H9 (cell line): Measurements from ENCODE around the gene GCLC. TPM values are rescaled to one million over a fixed set of nuclear protein-coding genes. Genes with fewer than 3 reads are reported as not detected.

ENCODE experiments used
- DNase-seq: peaks from one replicate; pipeline ENCODE4 v3.0.0-alpha.2; 2017
- H2AFZ ChIP-seq: one replicate; pipeline ENCODE4 v1.6.1; 2013; ENCODE audit warnings: mild to moderate bottlenecking, low read length, control low read depth, moderate library complexity
- H2AK5ac ChIP-seq: 2 replicates; pipeline ENCODE4 v1.6.1; 2013; ENCODE audit warnings: low read length, control low read depth, mixed read lengths; ENCODE audit not compliant: insufficient read length
- H2BK120ac ChIP-seq: one replicate; pipeline ENCODE4 v1.6.1; 2013; ENCODE audit warnings: low read depth, mild to moderate bottlenecking, low read length, control low read depth, inconsistent platforms; ENCODE audit not compliant: poor library complexity, severe bottlenecking
- H2BK12ac ChIP-seq: 2 replicates; pipeline ENCODE4 v1.6.1; 2013; ENCODE audit warnings: low read length, control low read depth, mixed read lengths, low read depth; ENCODE audit not compliant: insufficient read length
- H2BK15ac ChIP-seq: 2 replicates; pipeline ENCODE4 v1.6.1; 2013; ENCODE audit warnings: low read depth, low read length, control low read depth
- H2BK20ac ChIP-seq: one replicate; pipeline ENCODE4 v1.6.1; 2013; ENCODE audit warnings: low read depth, mild to moderate bottlenecking, low read length, control low read depth, inconsistent platforms; ENCODE audit not compliant: poor library complexity, severe bottlenecking
- H2BK5ac ChIP-seq: 2 replicates; pipeline ENCODE4 v1.6.1; 2013; ENCODE audit warnings: low read length, control low read depth, mixed read lengths; ENCODE audit not compliant: insufficient read length
- H3K14ac ChIP-seq: 2 replicates; pipeline ENCODE4 v1.6.1; 2013; ENCODE audit warnings: low read length, control low read depth; ENCODE audit not compliant: insufficient read depth
- H3K18ac ChIP-seq: 2 replicates; pipeline ENCODE4 v1.6.1; 2013; ENCODE audit warnings: low read depth, mild to moderate bottlenecking, mixed read lengths, low read length, control low read depth; ENCODE audit not compliant: insufficient read length
- H3K23ac ChIP-seq: 2 replicates; pipeline ENCODE4 v1.6.1; 2013; ENCODE audit warnings: low read length, control low read depth, mixed read lengths, low read depth; ENCODE audit not compliant: insufficient read length
- H3K23me2 ChIP-seq: 2 replicates; pipeline ENCODE4 v1.6.1; 2013; ENCODE audit warnings: low read depth, mild to moderate bottlenecking, mixed read lengths, low read length, control low read depth; ENCODE audit not compliant: insufficient read length, poor library complexity, severe bottlenecking
- H3K27ac ChIP-seq: 2 replicates; pipeline ENCODE4 v1.5.1; 2013; ENCODE audit warnings: low read length, control low read depth, mixed read lengths, low read depth; ENCODE audit not compliant: insufficient read length
- H3K27me3 ChIP-seq: 2 replicates; pipeline ENCODE4 v1.6.1; 2013; ENCODE audit warnings: low read length, control low read depth, inconsistent platforms; ENCODE audit not compliant: insufficient read depth
- H3K4ac ChIP-seq: 2 replicates; pipeline ENCODE4 v1.6.1; 2013; ENCODE audit warnings: low read depth, mild to moderate bottlenecking, control low read depth, inconsistent platforms, low read length, moderate library complexity
- H3K4me1 ChIP-seq: 2 replicates; pipeline ENCODE4 v1.6.1; 2013; ENCODE audit warnings: low read length, control low read depth, inconsistent platforms; ENCODE audit not compliant: insufficient read depth
- H3K4me2 ChIP-seq: 2 replicates; pipeline ENCODE4 v1.6.1; 2013; ENCODE audit warnings: low read length, control low read depth, mixed read lengths; ENCODE audit not compliant: insufficient read length, insufficient read depth
- H3K56ac ChIP-seq: 2 replicates; pipeline ENCODE4 v1.6.1; 2013; ENCODE audit warnings: low read depth, mild to moderate bottlenecking, mixed read lengths, low read length, control low read depth; ENCODE audit not compliant: insufficient read length
- H3K79me1 ChIP-seq: 2 replicates; pipeline ENCODE4 v1.6.1; 2013; ENCODE audit warnings: low read depth, mild to moderate bottlenecking, moderate library complexity, low read length, control low read depth, inconsistent platforms; ENCODE audit not compliant: insufficient read depth, poor library complexity, severe bottlenecking
- H3K79me2 ChIP-seq: 2 replicates; pipeline ENCODE4 v1.6.1; 2013; ENCODE audit warnings: low read length, control low read depth, inconsistent platforms; ENCODE audit not compliant: insufficient read depth
- H3K9ac ChIP-seq: 2 replicates; pipeline ENCODE4 v1.6.1; 2013; ENCODE audit warnings: low read length, control low read depth, mixed read lengths; ENCODE audit not compliant: insufficient read length; ENCODE audit errors: extremely low read depth
- H3K9me3 ChIP-seq: one replicate; pipeline ENCODE4 v1.6.1; 2013; ENCODE audit warnings: low read depth, low read length, inconsistent platforms; ENCODE audit not compliant: control insufficient read depth
- H3T11ph ChIP-seq: one replicate; pipeline ENCODE4 v1.6.1; 2013; ENCODE audit warnings: mild to moderate bottlenecking, low read length, control low read depth, inconsistent platforms
- H4K20me1 ChIP-seq: one replicate; pipeline ENCODE4 v1.6.1; 2013; ENCODE audit not compliant: control insufficient read depth, insufficient read length, insufficient read depth
- H4K5ac ChIP-seq: 2 replicates; pipeline ENCODE4 v1.6.1; 2013; ENCODE audit warnings: low read depth, mild to moderate bottlenecking, mixed read lengths, low read length, control low read depth; ENCODE audit not compliant: insufficient read length
- H4K8ac ChIP-seq: replicated peaks from 2 replicates; pipeline ENCODE4 v1.6.1; 2013; ENCODE audit warnings: low read length, control low read depth, mixed read lengths, low read depth; ENCODE audit not compliant: insufficient read length
- H4K91ac ChIP-seq: 2 replicates; pipeline ENCODE4 v1.6.1; 2013; ENCODE audit warnings: low read depth, mild to moderate bottlenecking, moderate library complexity, mixed read lengths, low read length, control low read depth; ENCODE audit not compliant: insufficient read length
- H3K27ac Mint-ChIP-seq, 3 experiments: 2 replicates in 2 of 3; 3 replicates in 1 of 3; pipeline ENCODE4 v1.8.0; 2020 to 2021; ENCODE audit warnings: mixed read lengths in 3 of 3, mild to moderate bottlenecking in 1 of 3, moderate library complexity in 1 of 3
- H3K27me3 Mint-ChIP-seq: 2 replicates; pipeline ENCODE4 v1.8.0; 2021; ENCODE audit warnings: low read depth, mild to moderate bottlenecking, moderate library complexity, mixed read lengths
- H3K36me3 Mint-ChIP-seq, 3 experiments: 2 replicates in 2 of 3; 3 replicates in 1 of 3; pipeline ENCODE4 v1.8.0; 2020 to 2021; ENCODE audit warnings: low read depth in 3 of 3, mixed read lengths in 3 of 3; ENCODE audit not compliant: insufficient read depth in 1 of 3
- H3K4me1 Mint-ChIP-seq, 2 experiments: 2 replicates each; pipeline ENCODE4 v1.8.0; 2020; ENCODE audit warnings: mixed read lengths in 2 of 2
- H3K4me3 Mint-ChIP-seq, 2 experiments: 2 replicates in 1 of 2; 3 replicates in 1 of 2; pipeline ENCODE4 v1.8.0; 2020 to 2021; ENCODE audit warnings: mild to moderate bottlenecking in 2 of 2, mixed read lengths in 2 of 2, moderate library complexity in 1 of 2
- H3K9me3 Mint-ChIP-seq, 2 experiments: 2 replicates in 1 of 2; 3 replicates in 1 of 2; pipeline ENCODE4 v1.8.0; 2020; ENCODE audit warnings: mild to moderate bottlenecking in 2 of 2, mixed read lengths in 2 of 2, moderate library complexity in 1 of 2
- CTCF ChIP-seq: fragments of 200-600 bp; sonication (generic); conservative IDR thresholded peaks from 3 replicates; pipeline ENCODE4 v1.8.0; 2021; ENCODE audit warnings: antibody characterized with exemption, mild to moderate bottlenecking
- WGBS: extraction: QIAGEN DNeasy Blood & Tissue Kit; methylation state at CpG from one replicate; pipeline ENCODE4 v1.1.7; 2013; ENCODE audit warnings: missing lambda C conversion rate, low lambda C conversion rate, mixed read lengths; ENCODE audit not compliant: insufficient read length; ENCODE audit errors: extremely low coverage; 5-methylcytosine and 5-hydroxymethylcytosine counted together
- total RNA-seq: library from RNA; stranded (reverse); gene quantifications from 2 replicates; pipeline ENCODE4 v1.2.1, GENCODE V29; 2021

GCLC gene
- total RNA-seq, 1 experiment from 2014 or later, result 55.5 TPM

- Histone ChIP-seq H3K9me3 (no peaks in the 10 kb centered on the region), H2BK12ac (no peak overlapping the region), H2BK15ac (no peak overlapping the region), H3K14ac (no peak overlapping the region), H3K18ac (no peak overlapping the region), H3K4me1 (peaks cover 21% of the 10 kb centered on the region), H3K79me2 (no peaks in the 10 kb centered on the region; the same call in 1 of the 2 replicates), H4K8ac (no peak overlapping the region), H3K4ac (no peak overlapping the region), H3K4me2 (no peak overlapping the region), H2BK120ac (no peak overlapping the region), H3K27me3 (no peaks in the 10 kb centered on the region), H2BK5ac (no peak overlapping the region), H4K20me1 (no peaks in the 10 kb centered on the region), H3K9ac (no peak overlapping the region), H4K5ac (no peak overlapping the region), H3T11ph (no peak overlapping the region), H3K79me1 (no peaks in the 10 kb centered on the region), H2AK5ac (no peak overlapping the region), H3K23me2 (no peaks in the 10 kb centered on the region), H2BK20ac (no peak overlapping the region), H2AFZ (no peak overlapping the region), H3K56ac (no peak overlapping the region), H3K27ac (peak overlapping the region; percentile 30), H3K23ac (no peak overlapping the region), H4K91ac (no peak overlapping the region)
- Mint-ChIP-seq H3K4me1 (peaks cover 81 to 83% of the 10 kb centered on the region in 2 experiments), H3K4me3 (peak overlapping the region in 1 of 2 experiments; percentile 39; a peak in 1 of 5 replicates), H3K27me3 (no peaks in the 10 kb centered on the region), H3K9me3 (no peaks in the 10 kb centered on the region), H3K27ac (peak overlapping the region; percentile 66 to 94 (median 88); a peak in 5 of 7 replicates), H3K36me3 (no peaks in the 10 kb centered on the region)
- peak; percentile 58 for DNase-seq
- no peak for TF ChIP-seq CTCF
- WGBS, result no CpG with 5 or more reads among the region's 5 CpGs
Observed at GRCh38 chr6:53530346-53530745, 14.6 kb downstream of the GCLC start.
